CD4-positive, alpha-beta T cell (primary cell): Measurements from ENCODE around the gene UROS. TPM values are rescaled to one million over a fixed set of nuclear protein-coding genes. Genes with fewer than 3 reads are reported as not detected.

ENCODE experiments used
- ATAC-seq: fragments of 200-7000 bp; cut with Tn5 transposase; one replicate; pipeline ENCODE4 v1.10.0; 2022; ENCODE audit warnings: mild to moderate bottlenecking; ENCODE audit not compliant: poor library complexity
- CTCF ChIA-PET: fragments of 350-600 bp; sonication (Branson Sonifier 250); formaldehyde crosslinking; loops from one replicate; lab custom pipeline; 2021; ENCODE audit warnings: antibody characterized with exemption, inconsistent platforms; lab: Charles Lee
- POLR2A ChIA-PET: fragments of 350-600 bp; sonication (Branson Sonifier 250); formaldehyde crosslinking; loops from one replicate; lab custom pipeline; 2021; ENCODE audit warnings: antibody characterized with exemption, inconsistent platforms; lab: Charles Lee
- DNase-seq, 14 experiments: peaks; one replicate each; pipeline ENCODE4 v3.0.0-alpha.2; 2013 to 2020; ENCODE audit warnings: mixed read lengths in 2 of 14
- H3K27ac ChIP-seq, 2 donors: one replicate each; pipeline versions ENCODE4 v1.5.1 to v1.7.0; 2013; ENCODE audit warnings: low read length in 2 of 2, low read depth in 1 of 2, mild to moderate bottlenecking in 1 of 2
- H3K27me3 ChIP-seq, 2 experiments: 1 replicate in 1 of 2; 2 replicates in 1 of 2; pipeline versions ENCODE4 v1.6.1 to v1.7.0; 2013; ENCODE audit warnings: low read length in 2 of 2, control low read depth in 1 of 2, mild to moderate bottlenecking in 1 of 2, moderate library complexity in 1 of 2; ENCODE audit not compliant: insufficient read depth in 2 of 2, control insufficient read depth in 1 of 2
- H3K36me3 ChIP-seq: one replicate; pipeline ENCODE4 v1.6.1; 2013; ENCODE audit warnings: low read length, control low read depth; ENCODE audit not compliant: insufficient read depth
- H3K4me1 ChIP-seq: one replicate; pipeline ENCODE4 v1.6.1; 2013; ENCODE audit warnings: low read length, control low read depth; ENCODE audit not compliant: insufficient read depth
- H3K4me3 ChIP-seq: one replicate; pipeline ENCODE4 v1.5.1; 2013; ENCODE audit warnings: mild to moderate bottlenecking, low read length, moderate library complexity
- H3K9me3 ChIP-seq, 2 experiments: 1 replicate in 1 of 2; 2 replicates in 1 of 2; pipeline versions ENCODE4 v1.6.1 to v1.7.0; 2013; ENCODE audit warnings: low read length in 2 of 2, mild to moderate bottlenecking in 2 of 2, control low read depth in 1 of 2, moderate library complexity in 1 of 2; ENCODE audit not compliant: control insufficient read depth in 1 of 2, insufficient read depth in 1 of 2
- H3K27ac Mint-ChIP-seq: one replicate; pipeline ENCODE4 v1.8.0; 2020; ENCODE audit warnings: mixed read lengths
- H3K27me3 Mint-ChIP-seq: one replicate; pipeline ENCODE4 v1.8.0; 2021; ENCODE audit warnings: mixed read lengths
- H3K36me3 Mint-ChIP-seq: one replicate; pipeline ENCODE4 v1.8.0; 2021; ENCODE audit warnings: low read depth, mixed read lengths
- H3K4me1 Mint-ChIP-seq: one replicate; pipeline ENCODE4 v1.8.0; 2021; ENCODE audit warnings: low read depth, mixed read lengths
- H3K4me3 Mint-ChIP-seq: one replicate; pipeline ENCODE4 v1.8.0; 2020; ENCODE audit warnings: mild to moderate bottlenecking, mixed read lengths
- H3K9me3 Mint-ChIP-seq: one replicate; pipeline ENCODE4 v1.8.0; 2020; ENCODE audit warnings: mixed read lengths
- intact Hi-C, 2 experiments: fragments of 100-400 bp; cut with DNase I in 1 of 2; cut with micrococcal nuclease in 1 of 2; formaldehyde crosslinking; loops; one replicate each; pipeline versions ENCODE4 v1.15.1 to v1.9.0; 2023 to 2025; cut with DNase I, micrococcal nuclease
- total RNA-seq, 174 experiments: library from RNA in 2 of 174; stranded (reverse) in 2 of 174; gene quantifications; one replicate each; pipeline ENCODE4 v1.2.3 and lab custom pipeline; 2021 to 2026
- TF ChIP-seq, protein P1 (sequence below): fragments of 200-600 bp; IDR thresholded peaks from one replicate; pipeline ENCODE4 v1.8.0; 2022; ENCODE audit warnings: antibody characterized with exemption, mild to moderate bottlenecking

UROS gene
- total RNA-seq, 2 experiments from 2014 or later: 18.2 to 18.6 TPM

DNA sequence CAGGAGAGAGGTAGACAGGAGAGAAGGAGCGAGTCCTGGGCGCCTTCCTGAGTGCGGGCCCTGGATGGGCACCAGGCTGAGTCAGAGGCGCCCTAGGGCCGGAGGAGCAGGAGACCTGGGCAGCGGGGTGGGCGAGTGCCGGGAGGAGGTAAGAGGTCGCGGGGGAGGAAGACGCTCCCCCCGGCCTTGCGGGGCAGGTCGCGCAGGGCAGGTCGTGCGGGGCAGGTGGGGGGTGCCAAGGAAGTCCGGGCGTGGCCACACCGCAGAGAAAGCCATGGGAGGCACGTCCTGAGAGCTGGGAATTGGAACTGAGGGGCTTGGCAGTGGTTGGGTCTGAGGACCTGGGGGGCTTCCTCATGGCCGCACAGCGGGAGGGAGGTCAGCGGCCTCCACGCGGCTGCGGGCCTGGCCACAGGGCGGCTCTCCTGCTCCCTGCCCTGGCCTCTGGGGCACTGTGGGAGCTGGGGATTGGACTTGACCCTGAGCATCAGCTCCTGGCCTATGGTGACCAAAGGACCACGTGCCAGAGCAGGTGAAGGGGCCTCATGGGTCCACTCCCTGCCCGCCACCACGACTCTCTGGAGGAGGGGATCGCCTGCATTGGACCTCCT, 48.4 kb downstream of the UROS start:
- H3K27ac Mint-ChIP-seq: no peak overlapping the region
- no peak for DNase-seq
- peaks cover 5% of the 10 kb centered on the region for H3K27me3 Mint-ChIP-seq
- TF ChIP-seq, protein P1, sequence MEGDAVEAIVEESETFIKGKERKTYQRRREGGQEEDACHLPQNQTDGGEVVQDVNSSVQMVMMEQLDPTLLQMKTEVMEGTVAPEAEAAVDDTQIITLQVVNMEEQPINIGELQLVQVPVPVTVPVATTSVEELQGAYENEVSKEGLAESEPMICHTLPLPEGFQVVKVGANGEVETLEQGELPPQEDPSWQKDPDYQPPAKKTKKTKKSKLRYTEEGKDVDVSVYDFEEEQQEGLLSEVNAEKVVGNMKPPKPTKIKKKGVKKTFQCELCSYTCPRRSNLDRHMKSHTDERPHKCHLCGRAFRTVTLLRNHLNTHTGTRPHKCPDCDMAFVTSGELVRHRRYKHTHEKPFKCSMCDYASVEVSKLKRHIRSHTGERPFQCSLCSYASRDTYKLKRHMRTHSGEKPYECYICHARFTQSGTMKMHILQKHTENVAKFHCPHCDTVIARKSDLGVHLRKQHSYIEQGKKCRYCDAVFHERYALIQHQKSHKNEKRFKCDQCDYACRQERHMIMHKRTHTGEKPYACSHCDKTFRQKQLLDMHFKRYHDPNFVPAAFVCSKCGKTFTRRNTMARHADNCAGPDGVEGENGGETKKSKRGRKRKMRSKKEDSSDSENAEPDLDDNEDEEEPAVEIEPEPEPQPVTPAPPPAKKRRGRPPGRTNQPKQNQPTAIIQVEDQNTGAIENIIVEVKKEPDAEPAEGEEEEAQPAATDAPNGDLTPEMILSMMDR: no peak
- peaks cover 0 to 9% of the 10 kb centered on the region in 2 experiments for H3K9me3 ChIP-seq
- ATAC-seq: no peak
- no peaks in the 10 kb centered on the region for H3K4me1 Mint-ChIP-seq
- H3K36me3 Mint-ChIP-seq: peaks cover under 1% of the 10 kb centered on the region
- intact Hi-C loops: no loop called here
- no peaks in the 10 kb centered on the region for H3K36me3 ChIP-seq
- H3K4me3 ChIP-seq: no peak overlapping the region
- CTCF ChIA-PET: interaction anchor here (0.6 kb wide), 1 partner anchor 10 kb away, joined by 4 read pairs; no protein-coding TSS in a partner anchor
- H3K27ac ChIP-seq: no peak overlapping the region
- no peaks in the 10 kb centered on the region for H3K9me3 Mint-ChIP-seq
- POLR2A ChIA-PET: no interaction called here
- H3K4me3 Mint-ChIP-seq: no peak overlapping the region
- no peaks in the 10 kb centered on the region for H3K27me3 ChIP-seq
- no peaks in the 10 kb centered on the region for H3K4me1 ChIP-seq

DNA sequence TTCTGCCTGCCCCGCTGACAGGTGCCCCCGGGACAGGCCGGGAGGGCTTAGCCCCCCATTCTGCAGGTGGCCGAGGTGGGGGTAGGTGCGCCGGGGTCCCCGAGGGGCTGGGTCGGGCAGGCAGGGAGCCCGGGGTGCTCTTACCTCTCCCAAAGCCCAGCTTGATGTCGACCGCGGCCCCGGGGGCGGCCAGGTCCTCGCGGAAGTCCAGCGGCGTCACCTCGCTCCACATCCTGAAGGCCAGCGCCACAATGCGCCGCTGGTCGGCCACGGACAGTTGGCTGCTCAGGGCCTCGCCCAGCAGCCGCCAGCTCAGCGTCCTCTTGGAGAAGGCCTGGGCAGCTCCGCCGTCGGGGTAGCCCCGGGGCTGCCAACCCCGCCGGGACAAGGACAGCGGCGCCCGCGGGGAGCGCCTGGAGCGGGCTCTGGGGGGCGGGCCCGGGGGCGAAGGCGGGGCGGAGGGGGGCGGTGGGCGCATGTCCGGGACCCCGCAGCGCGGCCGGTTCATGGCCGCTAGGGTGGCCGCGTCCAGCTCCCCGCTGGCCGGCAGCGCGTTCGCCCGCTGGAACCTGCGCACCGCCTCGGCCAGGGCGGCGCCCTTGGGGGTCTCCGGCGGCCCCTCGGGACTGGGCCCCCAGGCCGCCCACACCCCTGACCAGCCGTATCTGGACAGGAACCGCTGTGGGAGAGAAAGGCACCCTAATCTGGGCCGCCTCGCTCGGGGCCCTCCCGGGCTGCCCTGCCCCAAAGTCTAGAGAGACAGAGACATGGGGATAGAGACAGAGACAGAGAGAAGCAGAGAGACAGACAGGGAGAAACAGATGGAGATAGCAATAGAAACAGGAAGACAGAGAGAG, 49.1 kb downstream of the UROS start:
- H3K4me3 Mint-ChIP-seq: no peak overlapping the region
- intact Hi-C loops: no loop called here
- H3K36me3 Mint-ChIP-seq: peaks cover 5% of the 10 kb centered on the region
- H3K9me3 Mint-ChIP-seq: no peaks in the 10 kb centered on the region
- ATAC-seq (no peak), DNase-seq (no peak)
- H3K36me3 ChIP-seq: no peaks in the 10 kb centered on the region
- H3K27ac ChIP-seq: no peak overlapping the region
- H3K9me3 ChIP-seq: peaks cover 0 to 9% of the 10 kb centered on the region in 2 experiments
- TF ChIP-seq, protein P1: no peak
- no peaks in the 10 kb centered on the region for H3K27me3 ChIP-seq
- POLR2A ChIA-PET: interaction anchor here (0.6 kb wide), 1 partner anchor 10 kb away, joined by 3 read pairs; no protein-coding TSS in a partner anchor
- CTCF ChIA-PET: no interaction called here
- H3K4me1 Mint-ChIP-seq: no peaks in the 10 kb centered on the region
- H3K4me3 ChIP-seq: no peak overlapping the region
- peaks cover 5% of the 10 kb centered on the region for H3K27me3 Mint-ChIP-seq
- H3K4me1 ChIP-seq: no peaks in the 10 kb centered on the region
- no peak overlapping the region for H3K27ac Mint-ChIP-seq

DNA sequence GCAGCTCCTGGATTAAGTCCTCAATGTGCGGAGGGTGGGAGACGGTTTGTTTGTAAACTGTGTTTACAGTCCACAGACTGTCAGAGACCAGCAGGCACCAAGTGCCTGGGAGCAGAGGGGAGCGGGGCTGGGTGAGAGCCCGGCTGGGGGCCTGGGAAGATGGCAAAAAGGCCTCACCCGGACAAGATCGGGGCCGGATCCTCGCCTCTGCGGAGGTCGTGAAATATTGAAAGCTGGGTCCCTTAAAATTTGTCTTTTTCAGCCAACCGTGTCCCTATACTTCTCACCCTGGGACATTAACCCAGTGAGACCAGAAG, 50.2 kb downstream of the UROS start:
- no peak for DNase-seq
- intact Hi-C loops: no loop called here
- H3K4me3 Mint-ChIP-seq: no peak overlapping the region
- H3K36me3 ChIP-seq: no peaks in the 10 kb centered on the region
- CTCF ChIA-PET: no interaction called here
- no peak overlapping the region for H3K27ac ChIP-seq
- H3K27ac Mint-ChIP-seq: no peak overlapping the region
- no peaks in the 10 kb centered on the region for H3K9me3 Mint-ChIP-seq
- POLR2A ChIA-PET: no interaction called here
- peaks cover 10% of the 10 kb centered on the region for H3K36me3 Mint-ChIP-seq
- peaks cover 0 to 9% of the 10 kb centered on the region in 2 experiments for H3K9me3 ChIP-seq
- no peaks in the 10 kb centered on the region for H3K27me3 ChIP-seq
- no peak overlapping the region for H3K4me3 ChIP-seq
- H3K4me1 Mint-ChIP-seq: no peaks in the 10 kb centered on the region
- TF ChIP-seq, protein P1: no peak
- H3K4me1 ChIP-seq: no peaks in the 10 kb centered on the region
- no peak for ATAC-seq
- peaks cover 5% of the 10 kb centered on the region for H3K27me3 Mint-ChIP-seq
